Suprapubic skin (tissue), 4 donors: ENCODE measurements around the gene MORC3.

Experiments used
- CTCF ChIP-seq, 2 donors: fragments of 200-600 bp in 1 of 2; fragments of 450-650 bp in 1 of 2; sonication (generic) in 1 of 2; IDR thresholded peaks; one replicate each; pipeline ENCODE4 v1.5.1; 2016 to 2019; ENCODE audit warnings: antibody characterized with exemption in 2 of 2, mild to moderate bottlenecking in 1 of 2, moderate library complexity in 1 of 2
- EP300 ChIP-seq: sonication (generic); formaldehyde crosslinking; IDR thresholded peaks from one replicate; pipeline ENCODE4 v1.6.1; 2017; ENCODE audit warnings: antibody characterized with exemption
- POLR2AphosphoS5 ChIP-seq, 3 donors: sonication (generic); formaldehyde crosslinking; IDR thresholded peaks; one replicate each; pipeline ENCODE4 v1.6.1; 2017; ENCODE audit warnings: antibody characterized with exemption in 3 of 3

- TF ChIP-seq POLR2AphosphoS5 (IDR thresholded peaks at IDR 0.05) (no peak), CTCF (IDR thresholded peaks at IDR 0.05) (no peak), EP300 (no peak)
These were observed 59.3 kb downstream of the MORC3 start for GRCh38 chr21:36379251-36379650.
